G401 (cell line): ENCODE measurements around the gene MMS22L. TPM values are rescaled to one million over a fixed set of nuclear protein-coding genes. Genes with fewer than 3 reads are reported as not detected.

Source experiments
- DNase-seq: peaks from one replicate; pipeline ENCODE4 v3.0.0-alpha.2; 2015; ENCODE audit warnings: low spot score
- in situ Hi-C: cut with HindIII; loops from 2 replicates; pipeline ENCODE4 v1.10.0; 2016; ENCODE audit warnings: low sequenced_read_pairs, mixed read lengths
- total RNA-seq: library from RNA; depleted of rRNA; stranded (reverse); fragments of >200 nt; shearing (Covaris generic); gene quantifications from 2 replicates; pipeline ENCODE4 v1.2.3, GENCODE V29; 2014; rRNA removed

Gene MMS22L
- 14.8 and 31.2 TPM in 2 replicates for total RNA-seq

GRCh38 chr6:97282726-97283617 is at the start of gene MMS22L:
MMS22L (minus strand) TSS chr6:97283216; CDS start chr6:97282477, 739 bp downstream.
- in situ Hi-C loops: no loop called here
- DNase-seq: peak; percentile 67

- no peak for DNase-seq
- in situ Hi-C loops: no loop called here
Observed at GRCh38 chr6:97322811-97323210, 39.8 kb upstream of the MMS22L start.

- DNase-seq: no peak
- in situ Hi-C loops: no loop called here
Observed at GRCh38 chr6:97322226-97322625, 39.2 kb upstream of the MMS22L start.

- in situ Hi-C loops: no loop called here
- DNase-seq: no peak
Observed at GRCh38 chr6:97316978-97317377, 34.0 kb upstream of the MMS22L start.

- DNase-seq: no peak
- in situ Hi-C loops: no loop called here
Observed at GRCh38 chr6:97312241-97312640, 29.2 kb upstream of the MMS22L start.

GRCh38 chr6:97306544-97307320 is 23.7 kb upstream of the MMS22L start:
- DNase-seq: no peak
- in situ Hi-C loops: no loop called here

GRCh38 chr6:97305414-97306066 is 22.5 kb upstream of the MMS22L start:
- in situ Hi-C loops: no loop called here
- DNase-seq: no peak

GRCh38 chr6:97304701-97305100 is 21.7 kb upstream of the MMS22L start:
- in situ Hi-C loops: no loop called here
- no peak for DNase-seq

GRCh38 chr6:97294451-97294850 is 11.4 kb upstream of the MMS22L start:
- no peak for DNase-seq
- in situ Hi-C loops: no loop called here

- DNase-seq: no peak
- in situ Hi-C loops: no loop called here
Observed at GRCh38 chr6:97293198-97293696, 10.2 kb upstream of the MMS22L start.

- DNase-seq: no peak
- in situ Hi-C loops: no loop called here
Observed at GRCh38 chr6:97292671-97293070, 9.7 kb upstream of the MMS22L start.

- in situ Hi-C loops: no loop called here
- DNase-seq: no peak
Observed at GRCh38 chr6:97291896-97292295, 8.9 kb upstream of the MMS22L start.

- in situ Hi-C loops: no loop called here
- DNase-seq: no peak
Observed at GRCh38 chr6:97289332-97289731, 6.3 kb upstream of the MMS22L start.

- DNase-seq: no peak
- in situ Hi-C loops: no loop called here
Observed at GRCh38 chr6:97288188-97288587, 5.2 kb upstream of the MMS22L start.

GRCh38 chr6:97282238-97282725 is 734 bp downstream of the MMS22L start:
- DNase-seq: peak; percentile 5
- in situ Hi-C loops: no loop called here

- no peak for DNase-seq
- in situ Hi-C loops: no loop called here
Observed at GRCh38 chr6:97280766-97281165, 2.2 kb downstream of the MMS22L start.

- no peak for DNase-seq
- in situ Hi-C loops: no loop called here
Observed at GRCh38 chr6:97275804-97276203, 7.2 kb downstream of the MMS22L start.

- no peak for DNase-seq
- in situ Hi-C loops: no loop called here
Observed at GRCh38 chr6:97269821-97270220, 13.2 kb downstream of the MMS22L start.

GRCh38 chr6:97262676-97263075 is 20.3 kb downstream of the MMS22L start:
- DNase-seq: no peak
- in situ Hi-C loops: no loop called here
